HEK293T (cell line): ENCODE results near the gene SLC36A4.

Experiments used
- ARNT ChIP-seq: fragments of 450-650 bp; IDR thresholded peaks from 2 replicates; pipeline ENCODE4 v1.6.1; 2017; ENCODE audit warnings: mild to moderate bottlenecking
- BHLHE40 ChIP-seq: fragments of 450-650 bp; IDR thresholded peaks from 2 replicates; pipeline ENCODE4 v1.6.1; 2016; ENCODE audit warnings: mild to moderate bottlenecking, moderate library complexity, borderline replicate concordance
- CTBP1 ChIP-seq: fragments of 450-650 bp; IDR thresholded peaks from 2 replicates; pipeline ENCODE4 v1.6.1; 2016; ENCODE audit warnings: borderline replicate concordance
- ELF4 ChIP-seq: fragments of 450-650 bp; IDR thresholded peaks from 2 replicates; pipeline ENCODE4 v1.6.1; 2017; ENCODE audit warnings: antibody characterized with exemption
- FOXK2 ChIP-seq: fragments of 450-650 bp; IDR thresholded peaks from 2 replicates; pipeline ENCODE4 v1.6.1; 2016; ENCODE audit warnings: mild to moderate bottlenecking
- FOXM1 ChIP-seq: fragments of 450-650 bp; IDR thresholded peaks from 2 replicates; pipeline ENCODE4 v1.6.1; 2017; ENCODE audit warnings: mild to moderate bottlenecking, borderline replicate concordance
- L3MBTL2 ChIP-seq: fragments of 450-650 bp; conservative IDR thresholded peaks from 2 replicates; pipeline ENCODE4 v1.6.1; 2016; ENCODE audit warnings: mild to moderate bottlenecking
- LEF1 ChIP-seq: fragments of 450-650 bp; IDR thresholded peaks from 2 replicates; pipeline ENCODE4 v1.6.1; 2017; ENCODE audit warnings: mild to moderate bottlenecking, borderline replicate concordance
- NFRKB ChIP-seq: fragments of 450-650 bp; IDR thresholded peaks from 2 replicates; pipeline ENCODE4 v1.6.1; 2016; ENCODE audit warnings: mild to moderate bottlenecking, moderate library complexity
- SP1 ChIP-seq: fragments of 450-650 bp; IDR thresholded peaks from 2 replicates; pipeline ENCODE4 v1.6.1; 2017
- SUZ12 ChIP-seq: fragments of 450-650 bp; IDR thresholded peaks from 2 replicates; pipeline ENCODE4 v1.6.1; 2016; ENCODE audit warnings: mild to moderate bottlenecking
- TARDBP ChIP-seq: fragments of 450-650 bp; IDR thresholded peaks from 2 replicates; pipeline ENCODE4 v1.6.1; 2016
- ZNF384 ChIP-seq: fragments of 450-650 bp; IDR thresholded peaks from 2 replicates; pipeline ENCODE4 v1.6.1; 2016
- TF ChIP-seq, protein P1 (sequence below): fragments of 450-650 bp; IDR thresholded peaks from 2 replicates; pipeline ENCODE4 v1.6.1; 2016

- TF ChIP-seq BHLHE40 (no peak), SUZ12 (no peak), CTBP1 (no peak), ZNF384 (no peak), L3MBTL2 (no peak), ELF4 (no peak), ARNT (no peak), SP1 (no peak), FOXK2 (no peak), NFRKB (no peak), FOXM1 (no peak), TARDBP (no peak), LEF1 (no peak)
- TF ChIP-seq, protein P1, sequence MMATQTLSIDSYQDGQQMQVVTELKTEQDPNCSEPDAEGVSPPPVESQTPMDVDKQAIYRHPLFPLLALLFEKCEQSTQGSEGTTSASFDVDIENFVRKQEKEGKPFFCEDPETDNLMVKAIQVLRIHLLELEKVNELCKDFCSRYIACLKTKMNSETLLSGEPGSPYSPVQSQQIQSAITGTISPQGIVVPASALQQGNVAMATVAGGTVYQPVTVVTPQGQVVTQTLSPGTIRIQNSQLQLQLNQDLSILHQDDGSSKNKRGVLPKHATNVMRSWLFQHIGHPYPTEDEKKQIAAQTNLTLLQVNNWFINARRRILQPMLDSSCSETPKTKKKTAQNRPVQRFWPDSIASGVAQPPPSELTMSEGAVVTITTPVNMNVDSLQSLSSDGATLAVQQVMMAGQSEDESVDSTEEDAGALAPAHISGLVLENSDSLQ: no peak
These were observed 36.9 kb upstream of the SLC36A4 start for GRCh38 chr11:93234602-93235207.
